ENCODE results near the gene ARHGAP25.

DNA sequence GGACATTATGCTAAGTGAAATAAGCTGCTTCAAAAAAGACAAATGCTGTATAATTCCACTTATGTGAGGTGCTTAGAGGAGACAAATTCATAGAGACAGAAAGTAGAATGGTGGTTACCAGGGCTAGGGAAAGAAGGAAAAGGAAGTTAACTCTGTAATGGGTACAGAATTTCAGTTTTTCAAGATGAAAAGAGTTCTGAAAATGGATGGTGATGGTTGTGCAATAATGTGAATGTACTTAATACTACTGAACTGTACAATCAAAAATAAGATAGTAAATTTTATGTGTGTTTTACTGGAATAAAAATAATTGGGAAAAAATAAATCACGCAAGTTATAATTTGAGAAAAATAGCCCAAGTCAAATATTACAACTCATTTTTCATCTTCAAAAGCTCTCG is 27.5 kb downstream of the ARHGAP25 start:
- TF ChIP-seq MAX (IDR thresholded peaks at IDR 0.05; ENCODE audit: insufficient read depth, insufficient read length) (no peak), CTCF (IDR thresholded peaks at IDR 0.05; ENCODE audit: extremely low read depth in 1 of 2, insufficient read depth in 1 of 2, low read depth in 1 of 2, low read length in 2 of 2) (no peak), GATA2 (IDR thresholded peaks at IDR 0.05; ENCODE audit: insufficient read depth, insufficient read length, low read depth, low read length) (no peak)

Data from endothelial cell of umbilical vein (primary cell).